CD4-positive, alpha-beta T cell treated with Interleukin-4 for 4 hours (primary cell): Measurements from ENCODE around the gene TMBIM6.

ENCODE experiments used
- DNase-seq: peaks from one replicate; pipeline ENCODE4 v3.0.0-alpha.2; 2020

TMBIM6 gene

GRCh38 chr12:49798934-49799333, 57.6 kb downstream of the TMBIM6 start:
- DNase-seq, result no peak

DNA sequence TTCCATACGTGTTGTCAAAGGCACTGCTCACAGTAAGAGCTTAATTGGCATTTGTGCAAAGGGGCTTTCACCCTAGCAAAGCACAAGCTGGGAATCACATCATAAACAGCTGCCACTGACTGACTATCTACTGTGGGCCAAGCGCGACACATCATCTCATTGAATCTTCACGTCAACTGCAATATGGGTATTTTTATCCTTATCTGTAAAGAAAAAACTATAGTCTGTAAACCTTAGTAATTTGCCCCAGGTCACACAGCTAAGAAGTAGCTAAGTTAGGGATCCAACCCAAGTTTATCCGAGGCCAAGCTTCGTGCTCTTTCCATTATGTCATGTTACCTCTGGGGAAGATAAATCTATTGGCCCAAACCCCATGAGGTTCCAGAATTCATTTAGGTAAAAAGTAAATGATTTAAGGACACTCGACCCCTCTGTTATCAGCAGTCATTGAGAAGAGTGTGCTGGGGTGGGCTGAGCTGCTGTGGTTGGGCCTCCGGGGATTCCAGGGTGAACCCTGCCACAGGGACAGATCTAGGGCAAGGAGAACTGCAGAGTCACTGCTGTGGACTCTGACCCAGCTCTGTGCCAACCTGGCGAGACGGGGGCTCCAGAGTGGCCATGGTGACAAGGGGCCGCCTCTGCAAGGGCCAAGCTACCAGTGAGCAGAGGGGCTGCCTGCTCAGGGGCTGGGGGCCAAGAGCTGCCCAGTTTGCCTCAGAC, 59.2 kb downstream of the TMBIM6 start:
- DNase-seq, result no peak

- DNase-seq, result no peak
Observed at GRCh38 chr12:49801141-49802063, 60.0 kb downstream of the TMBIM6 start.

GRCh38 chr12:49803693-49804450, 62.5 kb downstream of the TMBIM6 start:
- no peak for DNase-seq

- no peak for DNase-seq
Observed at GRCh38 chr12:49804821-49805220, 63.5 kb downstream of the TMBIM6 start.

GRCh38 chr12:49805409-49805808, 64.1 kb downstream of the TMBIM6 start:
- no peak for DNase-seq

DNA sequence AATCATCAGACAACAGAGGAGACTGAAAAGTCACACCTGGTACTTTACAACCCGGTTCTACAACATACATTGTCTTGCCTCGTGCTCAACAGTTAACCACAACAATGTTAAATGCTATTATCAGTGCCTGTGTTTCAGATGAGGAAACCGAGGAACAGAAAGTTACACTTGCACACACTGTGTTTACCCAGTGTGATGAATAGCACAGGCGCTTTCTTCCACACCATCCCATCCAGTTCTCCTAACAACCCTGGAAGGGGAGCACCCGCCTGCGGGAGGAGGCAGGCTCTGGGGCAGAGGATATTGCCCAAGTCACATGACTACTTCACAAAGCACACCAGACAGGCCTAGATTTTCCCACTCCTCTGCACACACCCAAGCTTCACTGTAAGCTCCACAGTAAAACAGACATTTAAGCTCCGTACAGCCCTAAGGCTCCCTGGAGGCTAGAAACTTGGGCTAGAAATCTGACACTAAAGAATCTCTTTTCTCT, 65.0 kb downstream of the TMBIM6 start:
- no peak for DNase-seq

DNA sequence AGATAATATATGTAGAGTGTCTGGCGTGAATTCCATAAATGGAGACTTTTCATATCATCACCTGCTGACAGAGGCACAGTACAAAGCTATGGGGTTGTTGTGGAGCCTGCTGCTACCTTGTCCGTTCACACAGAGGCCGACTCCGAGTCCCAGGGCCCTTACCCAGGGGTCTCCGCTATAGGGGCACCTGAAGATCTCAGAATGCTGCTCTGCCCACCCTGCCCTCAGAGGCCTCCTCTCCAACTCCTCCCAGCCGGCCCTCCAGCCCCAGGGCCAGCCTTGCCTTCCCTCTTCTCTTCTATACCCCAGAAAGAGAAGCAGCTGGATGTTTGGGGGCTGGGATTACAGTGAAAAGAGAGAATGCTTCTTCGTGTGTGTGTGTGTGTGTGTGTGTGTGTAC, 65.5 kb downstream of the TMBIM6 start:
- no peak for DNase-seq

- no peak for DNase-seq
Observed at GRCh38 chr12:49807991-49808580, 66.7 kb downstream of the TMBIM6 start.

- no peak for DNase-seq
Observed at GRCh38 chr12:49808686-49809380, 67.5 kb downstream of the TMBIM6 start.

DNA sequence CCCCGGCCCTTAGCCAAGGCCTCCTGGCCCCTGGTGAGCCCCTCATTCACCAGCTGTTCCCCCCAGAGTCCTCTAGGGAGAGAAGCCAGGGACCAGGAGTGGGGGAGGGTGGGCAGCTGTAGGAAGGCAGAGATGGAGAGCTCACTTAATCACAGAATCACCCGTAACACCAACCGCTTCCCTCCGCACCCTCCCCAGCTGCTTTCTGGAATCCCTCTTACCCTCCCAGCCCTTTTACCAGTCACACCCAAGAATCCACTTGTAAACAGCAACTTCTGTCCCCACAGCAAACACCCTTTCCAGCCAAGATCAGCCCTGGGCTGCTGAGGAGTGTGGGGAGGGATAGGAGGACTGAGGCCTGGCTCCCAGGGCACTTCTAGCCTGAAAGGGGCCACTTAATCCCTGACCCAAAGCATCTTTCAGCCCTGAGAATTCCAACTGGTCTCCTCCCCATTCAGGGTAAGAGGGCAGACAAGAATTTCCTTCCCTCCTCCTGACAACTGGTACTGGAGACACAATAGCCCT, 68.1 kb downstream of the TMBIM6 start:
- no peak for DNase-seq

GRCh38 chr12:49809906-49810389, 68.6 kb downstream of the TMBIM6 start:
- no peak for DNase-seq

DNA sequence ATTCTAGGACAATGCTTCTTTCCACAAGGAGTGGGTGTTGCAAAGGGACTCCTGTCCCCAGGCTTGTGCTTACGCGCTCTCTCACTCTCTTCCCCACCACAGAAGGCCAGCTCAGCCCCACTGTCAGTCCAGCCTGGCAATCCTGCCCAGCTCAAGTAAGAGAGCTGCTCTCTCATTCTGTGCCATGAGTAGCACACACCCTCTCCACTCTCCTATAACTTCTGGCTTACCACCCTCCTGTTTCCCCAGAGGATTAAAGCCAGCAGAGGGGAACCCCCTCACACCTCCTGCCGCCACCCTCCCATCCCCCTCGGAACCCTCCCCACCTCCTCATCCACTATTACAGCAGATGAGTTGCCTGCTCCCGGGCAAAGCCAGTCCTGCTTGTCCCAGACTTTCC, 69.8 kb downstream of the TMBIM6 start:
- no peak for DNase-seq

DNA sequence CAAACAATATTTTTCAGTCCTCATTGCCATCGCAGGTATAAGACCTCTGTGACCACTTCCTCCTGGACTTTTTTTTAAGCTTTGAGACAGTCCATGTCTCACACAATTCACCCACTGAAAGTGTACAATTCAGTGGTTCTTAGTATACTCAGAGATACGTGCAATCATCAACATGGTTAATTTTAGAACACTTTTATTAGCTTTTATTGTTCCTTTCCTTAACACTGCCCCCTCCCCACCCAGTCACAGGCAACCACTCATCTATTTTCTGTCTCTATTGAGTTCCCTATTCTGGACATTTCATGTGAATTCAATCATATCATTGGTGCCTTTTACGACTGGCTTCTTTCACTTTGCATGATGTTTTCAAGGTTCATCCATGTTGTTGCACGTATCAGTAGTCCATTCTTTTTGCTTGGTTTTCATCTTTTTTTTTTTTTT, 70.6 kb downstream of the TMBIM6 start:
- no peak for DNase-seq

GRCh38 chr12:49813131-49813530, 71.8 kb downstream of the TMBIM6 start:
- no peak for DNase-seq
